ENCODE measurements around the gene PTPRN2.
A peak's percentile ranks its signal among the peaks of the same experiment; 100 is the strongest.
"Not testable (repeated sequence)": the region's sequence is repeated elsewhere in the genome, so short reads cannot be mapped to it uniquely, and the experiment has no call there.

Gene PTPRN2

DNA sequence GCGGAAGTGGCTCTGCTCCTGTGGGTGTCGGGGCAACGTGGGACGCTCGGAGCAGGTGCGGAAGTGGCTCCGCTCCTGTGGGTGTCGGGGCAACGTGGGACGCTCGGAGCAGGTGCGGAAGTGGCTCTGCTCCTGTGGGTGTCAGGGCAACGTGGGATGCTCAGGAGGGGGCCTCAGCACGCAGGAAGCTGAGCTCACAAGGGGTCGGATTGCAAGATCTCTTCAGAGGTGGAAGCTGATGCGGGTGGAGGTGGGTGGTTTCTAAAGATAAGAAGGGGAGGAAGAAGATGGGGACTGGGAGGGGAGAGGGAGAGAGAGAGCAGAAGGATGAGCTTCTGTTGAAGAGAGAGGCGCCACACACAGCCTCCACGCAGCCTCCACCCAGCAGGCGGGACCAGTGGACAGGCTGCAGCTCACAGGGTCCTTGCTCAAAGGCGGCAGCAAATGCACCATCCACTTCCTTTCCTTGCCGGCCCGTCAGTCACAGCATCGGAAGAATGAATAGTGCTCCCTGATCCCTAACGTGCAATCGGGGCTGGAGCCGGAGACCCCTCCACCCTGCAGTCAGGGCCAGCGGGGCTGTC is 78.7 kb downstream of the PTPRN2 start:
- peak in 1 of 2 experiments; percentile 3 for DNase-seq

DNA sequence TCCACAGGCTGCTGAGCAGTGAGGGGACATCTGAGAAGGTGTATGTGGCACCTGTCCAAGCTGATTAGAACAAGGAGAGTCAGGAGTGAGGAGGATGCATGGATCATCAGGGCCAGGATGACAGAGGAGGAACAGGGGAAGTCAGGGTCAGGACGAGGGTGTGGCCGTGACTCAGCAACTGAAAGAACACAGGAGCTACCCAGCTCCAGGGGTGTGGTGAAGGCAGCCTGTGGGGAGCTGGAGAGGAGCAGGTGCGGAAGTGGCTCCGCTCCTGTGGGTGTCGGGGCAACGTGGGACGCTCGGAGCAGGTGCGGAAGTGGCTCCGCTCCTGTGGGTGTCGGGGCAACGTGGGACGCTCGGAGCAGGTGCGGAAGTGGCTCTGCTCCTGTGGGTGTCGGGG is 79.3 kb downstream of the PTPRN2 start:
- peak; percentile 8 to 40 for DNase-seq

DNA sequence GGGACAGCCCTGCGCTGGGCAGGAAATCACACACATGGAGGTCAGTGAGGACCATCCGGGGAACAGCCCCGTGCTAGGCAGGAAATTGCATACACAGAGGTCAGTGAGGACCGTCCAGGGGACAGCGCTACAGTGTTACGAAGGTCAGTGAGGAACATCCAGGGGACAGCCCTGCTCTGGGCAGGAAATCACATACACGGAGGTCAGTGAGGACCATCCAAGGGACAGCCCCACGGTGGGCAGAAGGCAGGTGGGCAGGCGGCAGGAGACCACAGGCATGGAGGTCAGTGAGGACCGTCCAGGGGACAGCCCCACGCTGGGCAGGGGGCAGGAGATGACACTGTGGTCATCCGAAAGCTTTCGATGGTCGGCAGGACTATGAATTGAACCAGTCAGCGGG is 79.7 kb downstream of the PTPRN2 start:
- DNase-seq, result no peak

DNA sequence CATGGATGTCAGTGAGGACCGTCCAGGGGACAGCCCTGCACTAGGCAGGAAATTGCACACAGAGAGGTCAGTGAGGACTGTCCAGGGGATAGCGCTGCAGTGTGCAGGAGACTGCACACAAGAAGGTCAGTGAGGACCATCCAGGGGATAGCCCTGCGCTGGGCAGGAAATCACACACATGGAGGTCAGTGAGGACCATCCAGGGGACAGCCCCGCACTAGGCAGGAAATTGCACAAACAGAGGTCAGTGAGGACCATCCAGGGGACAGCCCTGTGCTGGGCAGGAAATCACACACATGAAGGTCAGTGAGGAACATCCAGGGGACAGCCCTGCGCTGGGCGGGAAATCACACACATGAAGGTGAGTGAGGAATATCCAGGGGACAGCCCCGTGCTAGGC is 80.4 kb downstream of the PTPRN2 start:
- DNase-seq, result not testable (repeated sequence)

DNA sequence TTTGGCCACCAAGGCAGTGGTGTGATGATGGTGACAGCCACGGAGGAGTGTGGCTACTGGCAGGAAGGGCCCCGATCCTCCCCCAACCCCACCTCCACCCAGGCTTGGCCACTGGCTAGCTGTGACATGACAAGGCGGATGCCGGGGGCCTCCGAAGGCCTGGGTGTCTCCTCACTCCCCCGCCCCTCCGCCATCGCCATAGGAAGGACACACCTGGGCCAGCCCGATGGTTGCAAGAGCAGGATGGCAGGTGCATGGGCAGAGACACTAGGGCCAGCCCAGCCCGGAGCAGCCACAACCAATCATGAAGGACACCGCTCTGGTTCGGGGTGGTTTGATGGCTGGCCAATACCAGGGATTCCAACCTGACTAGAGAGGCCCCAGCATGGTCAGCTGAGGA is 81.0 kb downstream of the PTPRN2 start:
- no peak for DNase-seq

DNA sequence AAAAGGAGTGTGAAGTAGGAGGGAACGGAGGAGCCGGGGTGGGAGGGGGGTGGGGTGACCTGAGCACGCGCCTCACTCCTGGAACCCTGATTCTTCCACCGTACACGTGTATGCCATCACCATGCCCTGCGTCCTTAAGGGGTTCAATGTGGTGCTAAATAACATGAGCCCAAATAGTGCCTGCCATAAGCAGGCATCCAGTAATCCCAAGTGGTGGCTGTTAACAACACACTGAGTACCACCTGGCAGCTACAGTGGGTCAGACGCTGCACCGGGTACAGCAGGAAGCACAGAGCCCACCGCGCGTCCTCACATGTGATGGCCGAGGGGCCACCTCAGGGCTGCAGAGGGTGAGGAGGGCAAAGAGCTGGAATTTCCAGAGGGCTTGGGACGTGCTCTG is 81.9 kb downstream of the PTPRN2 start:
- no peak for DNase-seq

DNA sequence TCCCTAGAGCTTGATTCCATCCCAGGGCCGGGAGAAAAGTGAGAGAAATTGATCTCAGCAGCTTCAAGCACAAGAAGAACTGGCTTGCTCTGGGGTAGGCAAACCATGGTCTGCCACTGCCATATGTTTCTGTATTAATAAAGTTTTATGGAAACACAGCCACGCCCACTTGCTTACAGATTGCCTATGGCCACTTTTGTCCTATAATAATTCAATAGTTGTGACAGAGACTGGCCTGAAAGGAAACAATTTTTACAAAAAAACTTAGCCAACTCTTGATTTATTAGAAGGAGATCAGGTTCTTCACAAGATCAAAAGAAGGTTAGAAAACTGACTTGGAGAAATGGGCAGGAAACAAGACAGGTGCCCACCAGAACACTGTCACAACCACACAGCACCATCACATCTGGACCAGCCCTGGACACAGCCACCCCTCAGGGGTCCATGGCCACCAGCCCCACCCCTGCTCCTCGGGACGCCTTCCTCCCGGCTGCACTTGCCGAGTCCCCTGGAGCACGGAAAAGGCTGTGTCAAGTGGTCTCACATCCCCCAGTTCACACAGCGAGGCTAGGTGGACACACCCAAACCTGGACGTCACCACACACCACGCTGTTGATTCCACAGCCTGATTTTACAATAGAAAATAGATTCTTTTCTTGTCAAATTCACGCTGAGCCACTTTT is 85.4 kb downstream of the PTPRN2 start:
- DNase-seq, result no peak

DNA sequence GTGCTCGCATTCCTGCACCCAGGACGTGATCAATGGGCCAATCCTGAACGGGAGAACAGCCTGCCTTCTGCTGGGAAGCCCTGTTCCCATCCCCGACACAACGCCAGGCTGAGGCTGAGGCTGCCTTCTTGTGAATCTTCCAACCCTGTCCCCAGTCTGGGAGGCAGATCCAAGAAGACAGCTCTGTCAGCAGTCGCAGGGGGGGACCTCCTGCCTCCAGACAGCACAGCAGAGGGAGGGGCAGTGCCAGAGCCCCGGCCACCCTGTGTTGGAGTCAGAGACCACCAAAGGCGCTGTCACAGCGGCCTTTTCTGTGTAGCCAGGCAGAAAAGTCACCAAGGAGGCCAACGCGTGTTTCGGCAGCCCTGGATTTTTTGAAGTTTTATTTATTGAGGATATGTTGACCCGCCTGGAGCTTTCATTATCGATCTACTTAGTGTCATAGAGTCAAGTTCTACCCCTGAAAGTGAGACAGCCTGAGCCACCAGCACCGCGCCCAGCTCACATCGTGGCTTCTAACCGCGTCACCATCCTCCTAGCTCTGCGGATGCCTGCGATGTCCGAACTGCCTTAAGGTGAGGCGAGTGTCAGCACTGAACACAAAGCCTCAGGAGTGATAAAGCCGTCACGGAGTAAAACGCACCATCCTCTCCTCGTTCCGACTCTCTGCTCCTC is 86.1 kb downstream of the PTPRN2 start:
- DNase-seq, result no peak

DNA sequence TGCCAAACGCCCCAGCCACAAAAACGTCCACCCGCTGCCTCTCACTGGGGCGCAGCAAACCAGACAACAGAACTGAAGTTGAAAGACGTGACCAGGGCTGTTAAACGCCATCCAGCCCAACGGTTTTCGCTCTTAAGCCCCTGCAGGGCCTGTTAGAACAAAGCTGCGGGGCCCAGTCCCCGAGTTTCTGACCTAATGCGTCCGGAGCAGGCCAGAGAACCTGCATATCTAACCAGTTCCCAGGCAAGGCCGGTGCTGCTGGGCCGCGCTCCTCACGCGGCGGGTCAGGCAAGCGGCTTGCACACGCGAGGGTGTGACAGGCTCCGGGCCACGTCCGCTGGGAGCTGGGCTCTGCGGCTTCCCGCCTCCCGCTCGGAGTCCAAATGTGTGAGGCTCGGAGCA is 87.0 kb downstream of the PTPRN2 start:
- no peak for DNase-seq

DNA sequence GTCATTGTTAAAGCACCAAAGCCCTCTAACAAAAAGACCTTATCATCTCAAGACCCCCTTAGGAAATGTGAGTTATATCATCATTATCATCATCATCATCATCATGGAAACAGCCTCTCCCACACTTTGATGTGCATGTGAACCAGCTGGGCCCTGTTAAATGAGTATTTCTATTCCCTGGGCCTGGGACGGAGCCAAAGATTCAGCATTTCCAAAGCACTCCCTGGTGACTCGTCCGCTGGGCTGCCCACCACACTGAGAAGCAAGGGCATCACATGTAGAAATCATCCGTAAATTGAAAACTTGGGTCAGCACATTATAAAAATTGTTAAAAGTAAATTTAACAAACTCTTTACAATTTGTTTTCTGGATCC is 88.6 kb downstream of the PTPRN2 start:
- DNase-seq, result no peak

DNA sequence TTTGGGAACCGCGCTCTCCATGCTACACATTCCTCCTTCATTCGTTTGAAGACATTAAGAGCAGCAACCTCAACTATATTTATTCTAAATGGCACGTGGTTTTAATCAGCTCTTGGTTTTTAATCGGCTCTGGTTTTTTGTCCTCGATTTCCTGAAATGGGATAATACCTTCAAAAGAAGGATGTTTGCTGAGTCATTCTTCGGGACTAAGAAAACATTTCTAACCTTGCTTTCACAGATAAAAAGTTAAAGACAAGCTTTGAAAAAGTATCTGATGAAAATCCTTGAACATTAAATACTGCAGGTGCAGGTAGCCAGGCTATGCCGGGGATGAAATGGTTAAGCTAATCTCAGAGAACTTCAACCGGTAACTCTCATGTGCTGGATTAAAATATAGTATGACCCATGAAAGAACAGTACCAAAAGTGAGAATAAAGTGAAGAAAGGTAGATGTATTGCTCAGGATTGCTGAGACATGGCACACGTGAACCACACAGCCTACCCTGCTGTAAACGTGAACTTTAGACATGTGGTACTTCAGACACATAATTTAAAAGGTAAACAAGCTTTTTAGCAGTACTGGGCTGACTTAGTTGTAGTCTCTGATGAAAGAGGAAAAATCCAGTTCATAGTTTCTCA is 89.1 kb downstream of the PTPRN2 start:
- DNase-seq, result no peak

DNA sequence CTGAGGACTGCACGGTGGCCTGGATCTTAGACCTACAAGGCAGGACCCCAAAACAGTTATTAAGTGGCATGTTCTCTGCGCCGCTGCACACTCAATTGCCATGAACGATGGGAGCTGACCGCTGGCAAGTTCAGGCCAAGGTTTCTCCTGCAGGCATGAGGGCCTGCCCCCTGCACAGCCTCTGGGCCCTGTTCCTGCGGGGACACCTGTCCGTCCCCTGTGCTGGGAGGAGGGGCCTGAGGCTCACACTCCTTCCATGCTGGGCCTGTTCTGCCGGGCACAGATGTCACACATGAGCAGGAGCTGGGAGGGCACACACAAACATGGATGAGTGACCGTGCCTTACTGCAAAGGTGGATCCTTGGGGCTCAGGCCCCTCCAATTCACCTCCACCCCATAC is 90.0 kb downstream of the PTPRN2 start:
- no peak for DNase-seq

DNA sequence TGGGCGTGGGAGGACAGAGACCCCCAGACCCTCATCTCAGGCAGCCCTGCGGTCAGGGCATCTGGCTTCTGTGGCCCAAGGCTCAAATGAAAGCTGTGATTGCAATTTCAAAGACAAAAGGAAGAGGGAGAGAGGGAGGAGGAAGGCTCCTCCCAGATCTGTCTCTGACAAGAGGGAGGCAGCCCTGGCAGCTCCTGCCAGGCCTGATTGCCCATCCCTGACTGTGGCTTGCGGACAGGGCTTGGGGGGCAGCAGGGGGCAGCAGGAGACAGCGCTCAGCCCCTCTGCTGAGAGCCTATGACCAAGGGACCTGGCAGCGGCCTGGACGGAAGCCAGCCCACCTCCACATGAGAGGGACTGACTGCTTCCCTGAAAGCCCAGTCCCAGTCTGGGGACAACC is 91.8 kb downstream of the PTPRN2 start:
- no peak for DNase-seq

DNA sequence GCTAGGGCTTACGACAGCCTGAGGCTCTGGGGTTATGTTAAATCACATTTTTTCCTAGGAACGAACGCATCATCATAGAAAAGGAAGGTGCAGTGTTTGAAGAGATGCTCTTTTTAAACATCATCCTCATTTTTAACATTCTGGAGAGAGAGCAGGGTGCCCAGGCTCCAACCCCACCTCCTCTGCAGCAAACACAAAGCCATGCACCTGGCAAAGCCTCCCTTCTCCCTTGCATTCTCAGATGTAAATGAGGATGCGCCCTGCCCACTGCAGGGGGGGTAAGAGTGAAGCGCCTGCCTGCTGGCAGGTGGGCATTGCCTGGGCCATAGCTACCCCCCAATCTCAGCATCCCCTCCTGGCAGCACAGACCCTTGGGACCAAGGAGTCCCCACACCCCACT is 92.4 kb downstream of the PTPRN2 start:
- DNase-seq, result no peak

DNA sequence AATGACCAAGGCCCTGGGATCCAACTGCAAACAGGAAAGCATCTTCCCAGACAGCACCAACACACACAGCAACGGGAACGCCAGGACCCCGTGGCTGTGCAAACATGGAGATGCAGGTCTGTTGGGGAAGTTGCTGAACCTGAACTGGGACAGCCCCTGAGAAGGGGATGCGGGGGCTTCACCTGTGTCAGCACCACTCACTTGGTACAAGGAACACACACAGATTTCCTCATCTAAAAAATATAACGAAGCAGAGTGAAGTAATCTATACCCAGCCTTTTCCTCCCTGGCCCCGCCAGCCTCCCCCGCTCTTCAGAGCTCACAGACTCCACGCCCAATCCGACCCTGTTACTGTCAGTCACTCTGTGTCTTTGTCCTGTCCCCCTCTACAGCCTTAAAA is 93.0 kb downstream of the PTPRN2 start:
- DNase-seq, result no peak

DNA sequence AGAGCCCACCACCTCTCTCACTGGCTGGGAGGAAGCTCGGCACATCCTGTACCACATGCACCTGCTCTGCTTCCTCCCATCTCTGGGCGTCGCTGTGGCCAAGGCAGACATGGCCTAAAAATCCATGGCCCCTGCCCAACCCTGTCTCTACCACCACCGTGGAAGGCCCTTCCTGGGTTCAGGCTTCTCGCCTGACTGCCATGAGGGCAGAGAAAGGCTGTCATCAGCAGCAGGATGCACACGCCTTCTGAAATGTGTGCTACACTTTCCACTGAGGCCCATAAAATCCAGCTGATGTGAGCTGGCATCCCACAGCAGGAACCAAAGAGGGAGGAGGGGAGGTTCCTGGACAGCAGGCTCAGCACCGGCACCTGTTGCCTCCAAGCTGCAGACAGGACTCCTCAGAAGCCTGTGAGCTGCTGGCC is 93.4 kb downstream of the PTPRN2 start:
- peak; percentile 19 to 45 for DNase-seq

DNA sequence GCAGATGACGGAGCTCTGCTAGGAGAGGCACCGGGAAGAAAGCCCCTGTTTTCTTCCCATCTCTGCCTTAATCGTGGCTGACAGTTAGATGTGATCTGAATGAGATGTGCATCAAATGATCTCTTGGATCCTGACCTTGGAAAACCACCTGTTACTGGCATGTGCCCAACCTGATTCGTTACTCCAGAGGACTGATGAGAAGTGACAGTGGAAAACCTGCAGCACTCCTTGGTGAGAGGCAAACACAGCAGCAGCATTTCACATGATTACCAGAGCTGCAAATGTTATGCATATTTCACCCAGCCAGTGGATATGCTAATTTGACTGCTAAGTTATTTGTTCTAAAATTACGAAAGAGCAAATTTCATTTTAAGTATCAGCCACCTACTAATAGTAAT is 95.3 kb downstream of the PTPRN2 start:
- DNase-seq, result no peak

DNA sequence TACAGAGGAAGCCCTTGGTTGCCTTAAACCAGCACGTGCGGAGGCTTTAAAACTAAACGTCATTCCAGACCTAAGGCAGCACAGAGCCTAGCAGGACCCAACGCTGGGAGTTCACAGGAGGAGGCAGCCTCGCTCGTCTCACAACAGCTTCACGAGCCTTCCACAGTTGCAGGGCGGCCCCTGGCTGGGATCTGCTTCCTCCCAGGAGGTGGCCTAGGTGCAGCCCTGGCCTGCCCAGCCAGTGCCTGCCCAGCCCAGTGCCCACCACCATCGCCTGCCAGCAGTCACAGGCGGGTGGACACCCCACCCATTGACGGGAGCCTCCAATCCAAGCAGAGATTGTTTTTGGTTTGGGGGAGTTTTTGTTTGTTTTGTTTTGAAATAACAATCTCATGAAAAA is 96.5 kb downstream of the PTPRN2 start:
- no peak for DNase-seq

DNA sequence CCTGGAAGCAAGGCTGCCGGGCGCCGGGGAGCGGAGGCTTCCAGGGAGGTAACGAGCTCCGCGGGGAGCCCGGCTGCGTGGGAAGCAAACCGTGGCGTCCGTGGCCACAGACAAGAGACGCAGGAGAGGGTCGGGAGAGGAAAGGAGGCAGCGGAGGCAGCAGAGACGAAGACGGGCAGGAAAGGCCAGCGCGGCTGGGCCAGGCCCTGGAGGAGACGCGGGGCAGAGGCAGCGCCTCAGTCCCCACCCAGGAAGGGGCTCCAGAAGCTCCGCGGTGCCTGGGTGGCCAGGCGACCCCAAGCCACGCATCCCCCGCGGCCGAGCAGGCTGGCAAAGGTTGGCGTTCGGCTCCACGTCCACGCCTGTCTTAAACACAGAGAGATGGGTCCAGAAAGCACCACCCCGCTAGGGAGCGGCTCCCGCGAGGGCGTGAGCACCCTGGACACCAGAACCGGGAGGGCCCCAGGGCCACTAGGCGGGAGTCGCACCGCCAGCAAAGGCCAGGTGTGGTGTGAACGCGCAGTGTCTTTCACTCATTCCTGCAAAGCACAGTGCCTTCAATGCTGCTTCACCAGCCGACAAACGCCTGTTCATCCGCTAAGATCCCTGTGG is 97.3 kb downstream of the PTPRN2 start:
- no peak for DNase-seq

DNA sequence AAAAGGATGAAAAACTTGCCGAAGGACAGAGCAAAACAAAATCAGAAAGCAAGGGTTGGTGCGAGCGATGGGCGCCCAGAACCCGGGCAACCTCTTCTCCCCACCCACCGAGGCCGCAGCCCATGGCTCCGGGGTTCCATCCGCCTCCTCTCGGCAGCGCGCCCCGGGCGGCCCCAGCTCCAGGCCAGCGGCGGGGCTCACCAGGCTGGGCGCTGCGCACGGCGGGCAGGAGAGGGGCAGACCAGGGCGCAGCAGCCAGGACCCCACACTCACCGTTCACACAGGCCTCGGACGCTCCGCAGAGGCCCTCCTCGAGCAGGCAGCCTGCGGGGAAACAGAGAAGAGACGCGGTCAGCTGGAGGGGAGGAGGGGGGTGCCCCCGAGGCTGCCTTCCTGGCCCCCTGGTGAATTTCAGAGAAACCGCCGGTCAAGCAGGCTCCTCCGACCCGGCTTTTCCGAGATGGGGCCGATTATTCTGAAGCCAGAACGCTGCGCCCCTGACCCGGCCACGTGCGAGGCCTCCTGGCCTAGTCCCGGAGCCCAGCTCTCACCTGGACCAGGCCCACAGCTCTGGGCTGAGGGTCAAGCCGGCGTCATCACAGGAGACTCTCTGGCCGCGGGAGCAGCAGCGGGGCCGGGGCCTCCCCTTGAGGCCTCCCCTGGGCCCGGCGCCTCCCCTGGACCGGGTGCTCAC is 98.0 kb downstream of the PTPRN2 start:
- no peak for DNase-seq

DNA sequence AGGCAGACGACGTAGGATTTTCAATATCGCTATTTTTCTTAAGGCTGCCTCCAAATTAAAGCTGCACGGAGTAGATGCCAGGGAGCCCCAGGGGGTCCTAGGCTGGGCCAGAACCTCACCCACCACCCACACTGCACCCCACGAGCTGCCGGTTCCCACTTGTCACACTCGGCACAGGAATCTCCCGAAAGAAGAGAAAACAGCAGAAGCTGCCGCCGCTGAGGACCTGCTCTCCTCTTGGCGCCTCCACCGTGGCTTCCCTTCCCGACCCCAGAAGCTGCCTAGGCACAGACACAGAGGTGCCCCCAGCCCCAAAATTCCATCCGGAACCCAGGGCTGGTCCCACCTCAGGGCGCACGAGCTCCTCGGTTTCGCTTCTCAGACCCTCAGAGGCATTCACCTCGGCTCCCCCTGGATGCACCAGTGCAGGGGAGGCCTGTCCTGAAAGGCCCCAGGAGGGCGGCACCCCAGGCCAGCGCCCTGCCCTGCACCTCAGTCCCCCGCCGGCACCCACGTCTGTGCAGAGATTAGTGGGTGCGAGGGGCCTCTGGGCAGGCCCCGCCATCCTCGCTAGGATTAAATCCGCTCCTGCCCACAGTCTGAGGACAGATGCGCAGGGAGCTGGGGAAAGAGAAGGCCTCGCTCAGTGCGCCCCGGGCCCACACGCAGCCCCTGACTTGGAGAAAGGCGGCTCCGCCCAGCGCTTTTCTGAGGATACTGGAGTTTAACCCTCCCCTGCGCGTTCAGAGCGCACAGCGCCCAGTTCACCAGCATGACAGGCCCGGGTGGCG is 99.2 kb downstream of the PTPRN2 start:
- no peak for DNase-seq

DNA sequence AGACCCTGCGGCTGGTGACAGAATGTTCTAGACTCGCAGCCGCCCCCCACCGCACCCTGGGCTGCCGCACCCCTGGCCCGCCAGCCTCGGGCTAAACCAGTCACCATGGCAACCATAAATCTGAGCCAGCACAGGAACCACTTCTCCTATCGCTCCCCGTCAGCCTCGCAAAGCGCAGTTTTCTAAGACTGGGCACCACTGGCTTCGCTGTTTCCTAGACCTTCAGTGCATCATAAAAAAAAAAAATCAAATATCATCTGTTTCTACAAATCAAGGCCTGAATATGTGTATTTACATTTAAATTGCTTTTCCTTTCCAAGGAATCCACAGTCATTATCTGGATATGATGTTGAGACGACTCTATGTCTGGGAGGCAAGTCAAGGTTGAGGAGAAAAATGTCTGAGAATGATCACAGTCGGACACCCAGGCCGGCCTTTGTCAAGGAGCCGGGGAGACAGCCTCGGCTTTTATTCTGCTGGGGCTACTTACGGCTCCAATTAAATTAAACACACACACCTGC is 99.9 kb downstream of the PTPRN2 start:
- no peak for DNase-seq

All from Kasumi-1 (cell line).